ENCODE measurements around the gene FNDC4.

The FNDC4 gene

DNA sequence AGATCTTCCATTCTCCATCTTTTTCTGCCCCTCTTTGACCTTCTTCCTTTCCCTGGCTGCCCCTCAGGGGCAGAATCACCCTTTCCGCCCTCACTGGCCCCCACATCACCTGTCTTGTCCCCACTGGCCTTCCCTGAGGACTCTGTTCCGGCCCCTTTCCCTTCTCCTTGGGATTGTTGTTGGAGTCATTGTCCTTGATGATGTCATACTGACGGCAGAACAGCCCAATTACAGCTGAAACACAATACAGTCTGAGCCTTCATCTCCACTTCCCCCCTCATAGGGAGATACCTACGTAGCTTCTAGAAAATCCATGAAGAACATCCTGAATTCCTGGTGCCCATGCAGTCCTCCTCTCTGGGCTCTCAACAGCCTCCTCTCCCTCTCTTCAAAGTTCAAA is 2.4 kb downstream of the FNDC4 start:
- DNase-seq = no peak

DNA sequence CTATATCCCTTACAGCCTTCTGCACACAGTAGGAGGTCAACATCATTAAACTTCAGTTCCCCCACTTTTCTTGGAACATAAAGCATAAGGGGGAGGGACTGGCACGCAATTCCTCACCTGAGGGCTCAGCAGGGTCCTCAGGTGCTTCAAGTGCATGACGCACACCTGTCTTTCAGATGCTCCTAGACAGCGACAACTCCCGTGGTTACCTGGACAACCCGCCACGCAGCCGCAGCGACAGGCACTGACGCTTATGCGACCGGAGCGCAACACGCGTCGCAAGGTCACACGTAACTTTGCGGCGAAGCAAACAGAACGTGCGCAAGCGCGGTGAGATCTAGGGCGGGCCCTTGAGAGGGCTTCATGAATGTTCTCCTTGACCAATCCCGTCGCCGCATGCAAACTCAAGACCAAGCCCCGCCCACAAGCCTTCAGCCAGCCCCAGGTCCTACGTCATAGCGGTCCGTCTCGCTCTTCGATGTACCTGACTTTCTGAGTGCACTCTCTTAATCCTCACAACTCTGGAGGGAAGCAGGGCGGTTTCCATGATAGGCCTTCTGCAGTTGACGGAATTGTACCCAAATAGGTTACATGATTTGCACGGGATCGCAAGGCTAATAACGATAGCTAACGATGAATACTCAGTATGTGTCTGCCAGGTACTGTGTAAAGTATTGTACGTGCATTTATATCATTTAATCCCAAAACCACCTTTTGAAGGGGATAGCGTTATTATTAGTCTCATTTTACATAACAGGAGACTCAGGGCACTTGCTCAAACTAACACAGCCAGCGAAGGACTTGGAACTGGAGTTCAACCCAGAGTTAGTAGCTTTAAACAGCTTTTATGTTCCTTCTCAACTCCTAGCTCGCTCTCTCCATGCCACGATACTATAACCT is 5.3 kb downstream of the FNDC4 start, which contains the start of gene IFT172:
Gene IFT172 (minus strand): TSS at position 246 of the 900 bp plus-strand sequence. CDS start 90 bp downstream, at position 156.
- DNase-seq = peak; percentile 94

DNA sequence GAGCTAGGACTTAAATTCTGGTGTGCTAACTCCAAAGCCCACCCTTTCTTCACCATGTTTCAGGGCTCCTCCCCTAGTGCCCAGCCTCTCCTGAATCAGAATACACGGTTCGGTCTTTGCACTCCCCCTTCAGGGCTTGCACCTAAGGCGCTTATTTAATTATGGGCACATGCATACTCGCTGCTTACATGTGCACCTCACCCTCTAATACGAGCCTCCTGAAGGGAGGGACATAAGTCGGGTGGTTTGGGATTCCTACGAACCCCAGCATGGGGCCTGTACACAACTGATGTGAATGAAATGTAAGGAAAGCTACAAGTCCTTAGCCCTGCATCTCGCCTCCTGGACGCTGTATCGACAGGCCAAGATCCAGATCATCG is 5.9 kb downstream of the FNDC4 start:
- DNase-seq = no peak

DNA sequence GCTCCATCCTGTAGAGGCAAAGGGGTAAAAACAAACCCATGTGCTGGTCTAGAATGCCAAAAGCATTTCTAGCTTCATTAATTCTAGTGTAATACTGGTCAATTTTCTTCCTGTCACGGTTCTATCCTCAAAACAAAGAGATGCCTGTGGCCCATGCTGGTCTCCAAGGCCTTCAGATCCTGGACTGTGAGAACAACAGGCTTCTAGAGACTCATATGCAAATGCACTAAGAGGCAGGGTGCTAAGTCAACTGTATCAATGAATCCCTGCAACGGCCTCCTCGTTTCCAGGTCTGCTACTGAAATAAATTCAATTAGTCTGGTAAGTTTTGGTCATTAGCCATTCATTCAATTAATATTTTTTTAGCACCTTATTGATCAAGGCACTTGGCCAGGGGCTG is 9.5 kb downstream of the FNDC4 start:
- DNase-seq = no peak

DNA sequence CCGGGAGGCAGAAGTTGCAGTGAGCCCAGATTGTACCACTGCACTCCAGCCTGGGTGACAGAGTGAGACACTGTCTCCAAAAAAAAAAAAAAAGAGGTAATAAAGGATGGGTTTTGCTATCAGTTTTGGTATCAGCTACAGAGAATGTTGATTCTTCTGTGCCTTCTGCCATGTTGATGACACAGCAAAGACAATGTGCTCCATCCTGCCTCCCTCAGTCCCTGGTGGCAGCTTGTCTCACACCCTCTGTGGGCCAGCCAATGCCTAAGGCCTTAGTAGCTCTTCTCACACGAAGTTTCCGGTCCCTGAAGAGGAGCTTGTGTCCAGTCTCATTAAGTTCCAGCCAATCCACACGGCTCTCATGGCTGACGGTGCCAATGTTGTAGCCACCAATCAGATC is 23.0 kb downstream of the FNDC4 start:
- DNase-seq = no peak

DNA sequence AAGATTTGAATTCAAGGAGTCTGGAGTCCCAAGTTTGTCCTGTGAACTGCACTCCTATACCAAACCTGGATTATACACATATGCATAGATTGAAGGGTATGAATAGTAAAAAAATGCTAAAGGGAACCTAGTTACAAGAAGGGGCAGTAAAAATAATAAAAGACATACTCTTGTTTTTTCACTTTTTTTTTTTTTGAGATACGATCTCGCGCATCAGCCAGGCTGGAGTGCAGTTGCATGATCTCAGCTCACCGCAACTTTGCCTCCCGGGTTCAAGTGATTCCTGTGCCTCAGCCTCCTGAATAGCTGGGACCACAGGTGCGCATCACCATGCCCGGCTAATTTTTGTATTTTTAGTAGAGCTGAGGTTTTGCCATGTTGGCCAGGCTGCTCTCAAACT is 30.6 kb downstream of the FNDC4 start:
- DNase-seq = no peak

DNA sequence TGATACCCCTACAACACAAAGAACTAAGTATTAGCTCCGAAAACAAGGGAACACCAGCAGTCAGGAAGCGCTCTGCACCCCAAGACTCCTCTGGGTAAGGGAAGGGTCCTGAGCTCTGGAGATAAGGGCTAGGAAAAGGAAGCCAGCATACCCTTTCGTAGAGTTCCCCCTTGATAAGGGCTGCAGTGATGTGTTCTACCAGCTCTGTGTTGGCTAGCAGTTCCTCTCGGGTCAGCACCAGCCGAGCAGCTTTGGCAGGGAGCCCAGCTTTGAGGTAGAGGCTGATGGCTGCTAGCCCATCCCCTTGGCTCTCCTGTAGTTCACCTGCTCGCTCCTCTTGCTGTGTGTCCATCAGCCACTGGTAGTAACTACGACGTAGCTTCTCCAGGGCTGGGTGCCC is 33.9 kb downstream of the FNDC4 start:
- DNase-seq = no peak

DNA sequence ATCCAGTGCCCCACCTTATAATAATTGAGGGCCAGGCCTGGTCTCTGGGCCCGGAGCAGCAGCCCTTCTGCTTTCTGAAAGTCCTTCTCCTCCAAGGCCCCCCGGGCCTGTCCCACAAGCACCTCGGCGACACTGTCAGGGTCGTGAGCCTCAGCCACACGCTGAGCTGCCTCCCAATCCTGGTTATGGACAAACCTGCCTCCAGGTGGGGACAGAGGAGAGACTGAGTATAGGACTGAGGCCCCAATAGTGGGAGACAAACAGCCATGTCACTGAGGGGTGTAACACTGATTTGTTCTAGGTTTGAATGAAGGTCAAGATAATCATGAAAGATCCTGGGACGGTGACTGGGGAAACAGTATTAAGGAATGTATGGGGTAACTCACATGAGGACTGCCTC is 41.0 kb downstream of the FNDC4 start:
- no peak for DNase-seq

DNA sequence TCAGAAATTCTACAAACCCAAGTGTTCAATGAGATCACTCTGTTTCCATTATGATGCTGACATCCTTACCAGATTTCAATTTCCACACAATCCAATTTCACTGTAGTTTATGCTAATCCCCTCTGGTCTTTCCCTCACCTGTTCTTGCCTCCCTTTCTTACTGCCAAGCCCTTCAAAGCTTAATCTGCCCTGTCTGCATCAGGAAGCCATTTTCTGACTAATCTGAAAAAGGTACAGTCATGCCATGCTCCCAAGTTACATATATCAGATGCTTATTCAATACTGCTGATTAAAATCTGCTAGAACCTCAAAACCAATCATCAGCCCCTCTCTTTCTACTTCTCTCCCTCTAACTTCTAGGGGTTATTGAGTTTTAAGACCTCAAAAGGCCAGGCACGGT is 43.9 kb downstream of the FNDC4 start:
- no peak for DNase-seq

DNA sequence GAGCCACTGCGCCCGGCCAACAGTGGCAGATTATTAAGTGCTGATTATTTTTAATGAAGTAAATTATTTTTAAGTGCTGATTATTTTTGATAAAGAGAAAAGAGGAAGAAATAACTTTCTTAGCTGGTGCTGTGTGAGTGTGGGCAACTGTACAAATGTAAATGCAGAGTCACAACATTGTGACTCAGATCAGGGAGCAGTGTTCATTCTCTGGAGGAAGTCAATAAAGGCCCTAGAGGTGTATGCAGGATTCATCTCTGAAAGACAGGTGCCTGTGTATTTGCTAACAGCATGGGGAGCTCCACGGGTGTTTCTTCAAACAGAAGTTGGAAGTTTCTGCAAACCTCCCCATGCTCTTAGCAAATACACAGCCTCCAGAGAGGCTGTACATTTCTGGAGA is 46.6 kb downstream of the FNDC4 start:
- DNase-seq = no peak

DNA sequence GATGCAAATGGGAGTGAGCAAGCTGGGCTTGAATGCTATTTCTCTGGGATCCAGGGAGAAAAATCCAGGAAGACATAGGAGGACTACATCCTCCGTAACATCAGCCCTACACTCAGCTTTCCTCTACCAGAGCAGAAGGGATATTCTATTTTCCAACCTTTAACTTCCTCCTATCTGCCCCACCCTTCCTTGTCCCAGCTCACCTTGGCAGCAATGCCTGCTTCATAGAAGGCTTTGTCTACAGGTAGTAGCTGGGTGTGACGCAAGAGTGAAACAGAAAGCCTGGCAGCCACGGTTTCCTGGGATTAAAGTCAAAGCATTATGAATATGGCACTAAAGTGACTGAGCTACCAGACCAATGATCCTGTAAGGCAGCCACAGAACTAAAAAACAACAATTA is 48.9 kb downstream of the FNDC4 start:
- DNase-seq = no peak

DNA sequence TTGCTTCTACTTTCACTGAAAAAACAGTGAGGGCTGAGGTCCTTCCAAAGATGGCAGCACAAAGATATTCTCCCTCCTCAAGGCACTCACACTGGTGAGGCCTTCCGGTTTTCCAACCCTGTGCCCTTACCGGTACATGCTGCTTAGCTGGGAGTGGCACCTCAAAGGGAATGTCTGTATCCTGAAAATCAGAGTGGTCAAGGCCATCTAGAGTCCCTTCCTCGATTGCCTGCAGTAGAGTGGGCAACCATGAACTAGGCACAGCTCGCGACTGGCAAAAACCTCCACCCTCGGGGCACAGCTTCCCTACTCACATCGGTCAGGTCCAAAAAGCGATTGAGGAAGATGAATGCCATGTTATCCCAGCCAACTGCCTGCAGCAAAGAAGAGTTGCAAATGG is 49.4 kb downstream of the FNDC4 start:
- no peak for DNase-seq

DNA sequence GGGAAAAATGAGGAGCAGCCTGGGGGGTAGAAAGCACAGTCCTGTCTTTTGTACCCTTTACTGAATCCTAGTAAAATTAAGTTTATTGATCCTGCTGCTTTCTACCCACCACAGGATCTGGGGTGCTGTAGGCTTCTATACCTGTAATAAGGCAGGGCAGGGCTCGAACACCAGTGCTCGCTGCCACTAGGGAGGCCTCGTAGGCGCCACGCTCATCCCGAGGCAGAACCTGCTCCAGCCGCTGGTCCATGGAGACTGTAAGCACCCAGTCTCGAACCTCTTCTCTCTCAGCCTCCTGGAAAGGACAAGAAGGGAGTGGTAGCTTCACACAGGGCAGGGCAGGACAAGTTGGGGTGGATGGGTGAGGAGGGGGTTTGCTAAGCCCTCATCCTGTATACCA is 49.8 kb downstream of the FNDC4 start:
- DNase-seq = no peak

DNA sequence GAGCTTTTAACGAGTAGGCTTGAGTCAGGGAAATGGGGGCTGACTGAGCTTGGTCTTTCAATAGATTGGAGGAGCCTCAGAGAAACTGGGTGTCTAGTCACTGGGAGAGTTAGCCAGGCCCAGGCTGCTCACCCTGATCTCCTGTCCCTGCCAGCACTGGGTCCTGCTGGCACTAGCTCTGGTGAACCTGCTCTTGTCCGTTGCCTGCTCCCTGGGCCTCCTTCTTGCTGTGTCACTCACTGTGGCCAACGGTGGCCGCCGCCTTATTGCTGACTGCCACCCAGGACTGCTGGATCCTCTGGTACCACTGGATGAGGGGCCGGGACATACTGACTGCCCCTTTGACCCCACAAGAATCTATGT is 52.1 kb downstream of the FNDC4 start:
- DNase-seq = no peak

DNA sequence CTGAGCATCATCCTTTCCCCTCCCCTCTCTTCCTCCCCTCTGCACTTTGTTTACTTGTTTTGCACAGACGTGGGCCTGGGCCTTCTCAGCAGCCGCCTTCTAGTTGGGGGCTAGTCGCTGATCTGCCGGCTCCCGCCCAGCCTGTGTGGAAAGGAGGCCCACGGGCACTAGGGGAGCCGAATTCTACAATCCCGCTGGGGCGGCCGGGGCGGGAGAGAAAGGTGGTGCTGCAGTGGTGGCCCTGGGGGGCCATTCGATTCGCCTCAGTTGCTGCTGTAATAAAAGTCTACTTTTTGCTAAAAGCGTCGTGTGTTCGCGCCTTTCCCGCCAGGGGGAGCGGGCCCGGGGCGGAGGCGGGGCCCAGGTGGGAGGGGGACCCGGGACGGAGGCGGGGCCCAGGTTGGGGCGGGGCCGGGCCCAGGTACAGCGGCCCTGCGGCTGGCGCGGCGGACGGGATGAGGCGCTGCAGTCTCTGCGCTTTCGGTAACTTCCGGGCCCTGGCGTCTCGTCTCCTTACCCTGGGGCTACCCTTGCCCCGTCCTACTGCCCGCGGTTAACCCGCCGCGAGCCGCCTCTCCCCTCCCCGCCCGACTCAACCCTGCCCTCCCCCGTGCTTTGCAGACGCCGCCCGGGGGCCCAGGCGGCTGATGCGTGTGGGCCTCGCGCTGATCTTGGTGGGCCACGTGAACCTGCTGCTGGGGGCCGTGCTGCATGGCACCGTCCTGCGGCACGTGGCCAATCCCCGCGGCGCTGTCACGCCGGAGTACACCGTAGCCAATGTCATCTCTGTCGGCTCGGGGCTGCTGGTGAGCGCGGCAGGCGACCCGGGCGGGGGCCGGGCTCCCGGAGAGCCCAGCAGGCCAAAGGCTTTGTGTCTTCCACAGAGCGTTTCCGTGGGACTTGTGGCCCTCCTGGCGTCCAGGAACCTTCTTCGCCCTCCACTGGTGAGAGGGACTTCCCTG is 52.8 kb downstream of the FNDC4 start, which contains the start of gene KRTCAP3:
Gene KRTCAP3 (plus strand): TSS at position 424 of the 962 bp plus-strand sequence. CDS start 32 bp downstream, at position 456.
- DNase-seq = no peak

Measured in NCI-H226 (cell line).